HG02884 (cell line): ENCODE measurements around the gene DNAJA4.
"Not testable (repeated sequence)": the region's sequence is repeated elsewhere in the genome, so short reads cannot be mapped to it uniquely, and the experiment has no call there.

ENCODE experiments used
- ATAC-seq: cut with Tn5 transposase; IDR thresholded peaks from one replicate; pipeline ENCODE4 v1.9.1; 2021; ENCODE audit warnings: mild to moderate bottlenecking, moderate library complexity; ENCODE audit not compliant: unreplicated experiment

The DNAJA4 gene

DNA sequence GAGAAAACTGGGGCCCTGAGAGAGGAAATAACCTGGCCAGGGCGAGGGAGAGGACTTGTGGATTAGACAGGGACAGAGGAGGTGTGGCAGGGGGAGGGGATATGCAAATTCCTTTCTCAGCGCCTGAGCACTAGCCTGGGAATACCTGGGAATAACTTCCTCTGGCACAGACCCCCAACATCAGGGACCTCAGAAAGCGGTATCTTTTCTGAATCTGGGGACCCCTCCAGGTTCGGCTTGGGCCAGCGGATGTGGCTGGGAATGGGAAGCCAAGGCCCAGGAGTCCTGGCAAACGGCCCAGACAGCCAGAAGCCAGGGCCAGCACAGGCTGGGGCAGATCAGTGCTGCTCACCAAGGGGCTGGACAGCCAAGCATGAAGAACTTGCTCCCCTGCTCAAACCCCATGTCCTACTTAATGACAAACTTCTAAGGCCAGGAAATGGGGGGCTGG lies 20.8 kb upstream of the DNAJA4 start:
- ATAC-seq: no peak

DNA sequence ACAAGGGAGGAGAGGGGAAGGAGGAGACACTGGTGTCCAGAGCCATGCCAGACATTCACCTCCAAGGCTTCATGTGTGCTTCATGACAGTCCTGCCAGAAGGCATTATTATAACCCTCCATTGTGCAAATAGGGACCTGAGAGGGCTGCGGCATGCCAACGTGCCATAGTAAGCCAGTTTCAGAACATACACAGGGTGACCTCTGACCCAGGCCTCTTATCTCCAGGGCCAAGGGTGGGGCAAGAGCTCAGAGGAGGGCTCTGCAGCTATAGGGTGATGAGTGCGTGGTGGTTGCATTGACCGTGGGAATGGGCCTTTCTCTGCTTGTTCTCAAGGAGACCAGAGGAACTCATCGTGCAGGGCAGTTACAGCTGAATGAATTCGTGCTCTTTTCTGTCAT lies 20.3 kb upstream of the DNAJA4 start:
- ATAC-seq: no peak

DNA sequence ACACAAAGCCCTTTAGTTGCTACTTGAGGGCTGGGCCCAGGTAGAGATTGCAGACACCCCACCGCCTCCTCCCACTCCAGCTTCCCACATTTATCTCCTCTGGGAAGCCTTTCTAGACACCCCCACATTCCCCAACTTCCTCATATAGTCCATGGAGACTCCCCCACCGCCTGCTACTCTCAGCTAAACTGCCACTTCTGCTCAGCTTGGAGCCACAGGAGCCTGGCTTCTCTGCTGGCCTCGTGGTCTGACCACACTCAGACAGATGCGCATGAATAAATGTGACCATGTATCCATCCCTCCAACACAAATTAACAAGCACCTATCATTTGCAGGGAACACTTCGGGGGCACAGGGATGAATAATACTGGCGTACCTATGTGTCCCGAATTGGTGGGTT lies 19.5 kb upstream of the DNAJA4 start:
- ATAC-seq: no peak

DNA sequence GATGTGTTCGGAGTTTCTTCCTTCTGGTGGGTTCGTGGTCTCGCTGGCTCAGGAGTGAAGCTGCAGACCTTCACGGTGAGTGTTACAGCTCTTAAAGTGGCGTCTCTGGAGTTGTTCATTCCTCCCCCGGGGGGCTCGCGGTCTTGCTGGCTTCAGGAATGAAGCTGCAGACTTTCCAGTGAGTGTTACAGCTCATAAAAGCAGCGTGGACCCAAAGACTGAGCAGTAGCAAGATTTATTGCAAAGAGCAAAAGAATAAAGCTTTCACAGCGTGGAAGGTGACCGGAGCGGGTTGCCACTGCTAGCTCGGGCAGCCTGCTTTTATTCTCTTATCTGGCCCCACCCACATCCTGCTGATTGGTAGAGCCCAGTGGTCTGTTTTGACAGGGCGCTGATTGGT lies 19.0 kb upstream of the DNAJA4 start:
- not testable (repeated sequence) for ATAC-seq

DNA sequence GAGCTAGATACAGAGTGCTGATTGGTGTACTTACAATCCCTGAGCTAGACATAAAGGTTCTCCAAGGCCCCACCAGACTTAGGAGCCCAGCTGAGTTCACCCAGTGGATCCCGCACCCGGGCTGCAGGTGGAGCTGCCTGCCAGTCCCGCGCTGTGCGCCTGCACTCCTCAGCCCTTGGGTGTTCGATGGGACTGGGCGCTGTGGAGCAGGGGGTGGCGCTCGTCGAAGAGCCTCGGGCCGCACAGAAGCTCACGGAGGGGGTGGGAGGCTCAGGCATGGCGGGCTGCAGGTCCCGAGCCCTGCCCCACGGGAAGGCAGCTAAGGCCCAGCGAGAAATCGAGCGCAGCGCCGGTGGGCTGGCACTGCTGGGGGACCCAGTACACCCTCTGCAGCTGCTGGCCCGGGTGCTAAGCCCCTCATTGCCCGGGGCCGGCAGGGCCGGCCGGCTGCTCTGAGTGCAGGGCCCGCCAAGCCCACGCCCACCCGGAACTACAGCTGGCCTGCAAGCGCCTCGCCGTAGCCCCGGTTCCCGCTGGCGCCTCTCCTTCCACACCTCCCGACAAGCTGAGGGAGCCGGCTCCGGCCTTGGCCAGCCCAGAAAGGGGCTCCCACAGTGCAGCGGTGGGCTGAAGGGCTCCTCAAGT lies 18.3 kb upstream of the DNAJA4 start:
- ATAC-seq: not testable (repeated sequence)

DNA sequence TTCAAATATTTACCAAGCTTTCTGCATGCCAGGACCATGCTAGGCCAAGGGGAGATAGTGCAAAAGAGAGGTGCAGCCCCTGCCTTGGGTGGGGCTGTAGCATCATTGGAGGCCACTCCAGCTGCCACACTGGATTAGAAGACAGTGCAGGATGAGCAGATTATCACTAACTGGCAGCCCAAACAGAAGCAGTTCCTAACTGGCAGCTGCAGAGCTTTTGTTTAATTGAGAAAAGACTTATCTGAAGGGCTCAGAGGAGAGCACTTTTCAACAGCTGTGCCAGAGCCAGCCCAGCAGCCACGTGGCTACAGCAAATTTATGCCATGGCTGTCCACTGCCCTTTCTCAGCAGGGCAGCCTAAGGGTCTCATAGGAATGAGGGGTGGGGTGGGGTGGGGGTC lies 16.5 kb upstream of the DNAJA4 start:
- no peak for ATAC-seq

DNA sequence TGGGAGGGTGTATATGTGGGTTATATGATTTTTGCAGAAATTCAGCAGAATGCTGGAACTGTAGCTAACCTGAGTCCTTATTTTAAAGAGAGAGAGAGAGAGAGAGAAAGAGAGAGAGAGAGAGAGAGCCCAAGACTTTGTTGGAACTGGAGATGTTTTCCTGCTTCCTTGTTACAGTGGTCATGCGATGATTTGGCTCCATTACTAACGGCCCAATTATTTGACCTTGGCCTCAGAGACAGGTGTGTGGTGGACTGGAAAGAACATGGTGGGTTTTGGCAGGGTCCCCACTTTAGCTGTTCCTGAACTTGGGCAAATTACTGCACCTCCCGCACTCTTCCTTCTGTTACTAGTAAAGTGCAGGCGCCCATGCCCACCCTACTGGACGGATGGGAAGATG lies 15.2 kb upstream of the DNAJA4 start:
- ATAC-seq: no peak

DNA sequence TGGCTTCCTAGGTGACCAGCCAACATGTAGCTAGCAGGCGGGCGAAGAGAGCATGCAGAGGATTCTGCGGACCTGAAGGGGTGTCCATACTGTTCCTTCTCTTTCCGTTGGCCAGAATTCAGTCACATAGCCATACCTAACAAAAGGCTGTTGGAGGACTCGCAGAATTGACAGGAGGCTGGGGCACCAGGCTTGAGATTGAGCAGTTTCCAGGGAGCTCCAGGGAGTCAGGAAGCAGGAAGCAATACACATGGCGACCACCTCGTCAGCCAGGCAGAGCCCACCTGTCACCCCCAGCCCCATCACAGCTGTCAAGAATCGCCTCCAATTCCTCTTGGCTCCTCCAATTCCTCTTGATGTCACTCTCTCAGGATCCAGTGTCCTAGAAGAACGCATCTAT lies 13.2 kb upstream of the DNAJA4 start:
- no peak for ATAC-seq

DNA sequence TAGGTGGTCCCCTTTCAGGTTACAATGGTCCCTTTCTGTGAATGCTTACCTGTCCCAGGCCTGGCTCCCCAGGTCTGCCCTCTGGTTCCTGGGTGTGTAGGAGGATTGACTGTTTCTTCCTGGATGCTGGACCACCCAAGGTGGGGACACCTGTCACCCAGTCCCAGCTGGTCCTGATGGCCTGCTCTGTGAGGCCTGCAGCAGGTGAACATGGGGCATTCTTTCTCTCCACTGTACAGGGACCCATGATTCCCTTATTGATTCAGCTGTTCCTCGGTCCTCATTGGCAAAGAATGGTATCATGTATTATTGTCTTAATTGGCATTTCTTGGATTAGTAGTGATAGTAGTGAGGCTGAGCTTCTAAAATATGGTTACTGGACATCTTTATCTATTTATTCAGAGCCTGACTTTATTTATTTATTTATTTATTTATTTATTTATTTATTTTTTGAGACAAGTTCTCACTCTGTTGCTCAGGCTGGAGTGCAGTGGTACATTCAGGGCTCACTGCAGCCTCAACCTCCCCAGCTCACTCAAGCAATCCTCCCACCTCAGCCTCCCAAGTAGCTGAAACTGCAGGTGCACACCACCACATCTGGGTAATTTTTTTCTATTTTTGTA lies 8.8 kb upstream of the DNAJA4 start:
- no peak for ATAC-seq

DNA sequence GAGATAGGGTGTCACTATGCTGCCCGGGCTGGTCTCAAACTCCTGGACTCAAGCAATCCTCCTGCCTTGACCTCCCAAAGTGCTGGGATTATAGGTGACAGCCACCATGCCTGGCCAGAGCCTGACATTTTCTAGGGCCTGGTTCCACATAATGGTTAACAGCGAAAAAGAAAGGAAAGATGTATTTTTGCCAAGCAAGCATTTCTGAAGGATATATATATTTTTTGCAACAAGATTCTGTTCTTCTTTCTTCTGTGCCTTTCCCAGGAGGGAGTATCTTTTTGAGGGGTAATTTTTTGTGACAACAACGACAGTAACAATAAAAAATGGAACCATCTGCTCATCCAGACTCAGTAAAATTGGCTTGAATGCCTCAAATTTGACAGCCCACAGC lies 8.3 kb upstream of the DNAJA4 start:
- no peak for ATAC-seq

DNA sequence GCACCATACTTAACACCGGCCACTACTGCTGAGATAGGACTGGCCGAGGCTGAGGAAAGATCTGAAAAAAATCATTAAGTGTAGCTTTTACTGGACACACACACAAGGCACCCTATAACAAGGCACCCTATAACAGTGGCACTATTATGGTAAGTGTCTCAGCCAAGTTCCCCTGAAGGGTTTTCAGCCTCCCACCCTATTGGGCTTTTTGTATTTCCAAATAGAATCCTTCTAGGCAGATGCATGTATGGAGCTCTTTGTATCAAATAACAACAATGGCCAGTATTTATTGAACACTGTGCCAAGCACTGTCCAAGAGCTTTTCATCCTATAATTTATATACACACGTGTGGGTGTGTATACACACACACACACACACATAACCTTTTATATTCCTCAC lies 6.7 kb upstream of the DNAJA4 start:
- no peak for ATAC-seq

DNA sequence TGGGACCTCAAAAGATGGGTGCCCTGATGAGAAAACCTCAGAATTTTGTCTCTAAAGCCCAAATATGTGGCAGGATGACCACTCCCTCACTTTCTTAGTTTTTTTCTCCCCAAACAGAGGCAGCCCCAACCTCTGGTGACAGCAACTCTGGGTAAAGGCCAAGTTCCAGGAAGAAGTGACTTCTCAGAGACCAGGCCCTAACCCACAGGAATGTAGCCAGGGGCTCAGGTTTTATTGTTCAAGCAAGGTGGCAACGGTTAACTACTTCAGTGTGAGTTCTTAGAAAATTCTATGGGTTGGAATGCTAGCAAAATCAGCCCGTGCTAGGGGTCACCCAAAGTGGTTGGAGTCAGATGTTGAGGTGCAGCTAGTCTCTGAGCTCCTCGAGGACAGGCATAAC lies 5.1 kb upstream of the DNAJA4 start:
- no peak for ATAC-seq

DNA sequence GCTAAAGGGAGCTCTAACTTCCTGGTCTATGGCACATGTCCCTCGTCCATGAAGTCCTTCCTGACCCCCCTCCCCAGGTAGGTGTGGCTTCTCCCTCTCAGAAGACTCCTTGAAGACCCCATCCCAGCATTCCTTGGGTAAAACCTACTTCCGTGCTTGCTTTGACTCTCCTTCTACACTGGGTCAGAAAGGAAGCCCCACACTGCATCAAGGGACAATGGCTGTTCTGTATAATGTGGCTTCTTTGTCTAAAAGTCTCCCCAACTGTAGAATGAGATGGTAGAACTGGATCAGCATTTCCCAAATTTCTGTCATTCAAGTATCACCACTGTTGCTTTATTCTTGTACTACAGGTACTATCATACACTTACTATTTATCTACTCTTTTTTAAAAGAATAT lies 3.9 kb upstream of the DNAJA4 start:
- ATAC-seq: no peak

DNA sequence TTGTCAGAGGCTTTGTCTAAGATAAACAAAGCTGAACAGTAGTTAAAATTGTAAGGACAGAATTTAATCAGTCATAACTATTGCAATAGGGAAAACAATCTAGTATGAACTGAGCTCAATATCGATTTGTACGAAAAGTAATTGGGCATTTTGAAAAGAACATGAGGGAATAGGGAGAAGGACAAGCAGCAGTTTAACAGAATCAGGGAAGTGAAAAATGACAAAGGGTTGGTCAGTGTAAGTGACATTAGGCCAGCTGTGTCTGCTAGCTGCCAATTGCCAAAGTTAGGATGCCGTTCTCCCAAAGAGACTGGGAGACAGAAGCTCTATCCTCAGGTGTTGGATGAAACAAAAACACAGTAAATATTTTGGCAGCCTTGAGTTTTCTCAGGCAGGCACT lies 3.3 kb upstream of the DNAJA4 start:
- no peak for ATAC-seq

DNA sequence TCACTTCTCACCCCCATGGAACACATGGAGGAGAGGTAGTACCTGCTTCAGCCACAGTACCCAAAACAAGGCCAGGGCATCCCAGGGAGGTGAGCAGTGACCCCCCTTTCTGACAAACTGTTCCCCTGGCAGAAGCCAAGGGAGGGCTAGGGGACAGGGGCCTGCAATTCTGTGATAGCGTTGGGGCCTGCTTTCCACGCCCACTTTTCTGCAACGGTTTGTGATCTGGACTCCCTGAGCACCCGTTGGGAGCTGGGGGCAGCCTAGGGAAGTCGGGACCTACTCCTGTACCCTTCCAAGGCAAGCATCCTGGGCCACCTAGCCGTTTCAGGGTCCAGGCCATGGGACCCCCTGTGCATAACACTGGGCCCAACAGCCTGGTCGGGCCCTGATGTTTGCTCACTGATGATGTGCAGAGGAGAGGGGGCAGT lies 996 bp upstream of the DNAJA4 start:
- no peak for ATAC-seq

DNA sequence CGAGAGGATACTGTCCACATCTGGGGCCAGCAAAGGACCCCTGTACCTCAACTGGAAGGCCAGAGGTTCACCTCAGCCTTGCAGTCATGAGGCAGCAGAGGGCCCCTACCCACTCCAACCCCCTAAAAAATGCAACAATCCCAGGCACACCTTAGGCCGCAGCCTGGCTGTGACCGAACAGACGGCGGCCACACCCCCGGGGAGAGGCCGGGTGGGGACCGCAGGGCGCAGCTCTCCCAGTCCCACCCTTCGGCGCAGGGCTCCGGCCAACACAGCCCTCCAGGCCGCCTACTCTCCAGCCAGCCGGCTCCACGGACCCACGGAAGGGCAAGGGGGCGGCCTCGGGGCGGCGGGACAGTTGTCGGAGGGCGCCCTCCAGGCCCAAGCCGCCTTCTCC lies 457 bp upstream of the DNAJA4 start:
- no peak for ATAC-seq

DNA sequence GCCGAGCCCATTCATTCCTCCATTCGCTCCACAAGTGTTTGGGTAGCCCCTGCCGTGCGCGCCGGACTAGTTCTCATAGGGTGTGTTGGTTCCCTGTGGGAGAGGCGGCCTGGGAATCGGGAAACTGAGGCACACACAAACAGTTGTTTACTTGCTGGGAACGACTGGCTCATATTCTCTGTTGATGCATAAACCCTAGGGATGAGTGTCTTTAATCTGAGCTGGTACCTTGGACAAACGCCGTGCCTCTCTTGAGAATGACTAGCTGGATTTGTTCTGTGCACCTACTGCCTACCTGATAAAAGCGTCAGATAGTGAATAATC lies 737 bp downstream of the DNAJA4 start:
- no peak for ATAC-seq

DNA sequence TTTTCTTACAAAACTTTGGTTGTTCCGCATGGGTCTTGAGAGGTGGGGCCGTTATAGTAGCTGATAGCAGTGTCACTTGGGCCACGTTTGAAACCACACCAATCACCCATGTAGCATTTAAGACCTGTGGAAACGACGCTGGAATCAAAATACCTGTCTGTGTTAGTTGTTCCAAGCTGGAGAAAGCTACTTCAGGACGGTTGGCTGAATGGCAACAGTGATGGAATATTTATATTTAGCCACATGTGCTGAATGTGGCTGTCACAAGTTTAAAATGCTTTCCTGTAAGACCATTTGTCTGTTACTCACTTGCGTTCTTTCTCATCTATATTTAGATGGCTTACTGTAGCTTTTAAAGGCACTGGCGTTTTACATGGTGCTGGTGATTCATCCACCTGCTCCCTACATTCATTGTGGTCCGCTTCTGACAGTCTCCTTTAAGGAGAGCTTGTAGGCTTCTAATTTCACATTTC lies 1.4 kb downstream of the DNAJA4 start:
- ATAC-seq: no peak

DNA sequence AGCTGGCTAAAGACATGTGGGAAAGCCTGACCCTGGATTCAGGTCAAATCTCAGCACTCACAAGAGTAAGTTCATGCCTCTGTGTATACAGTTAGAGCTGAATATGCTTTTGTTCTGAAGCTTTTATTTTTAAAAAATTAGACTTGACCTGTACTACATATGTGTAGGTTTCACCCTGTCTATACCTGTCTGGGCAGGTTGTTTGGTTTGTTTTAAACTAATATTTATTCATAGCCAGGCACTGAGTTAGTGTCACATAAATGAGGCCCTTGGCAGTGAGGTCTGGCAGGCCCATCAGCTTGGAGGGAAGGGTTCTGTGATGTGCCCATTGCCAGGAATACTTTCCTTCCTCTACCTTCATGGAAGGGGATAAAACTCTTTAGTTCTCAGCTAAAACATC lies 1.9 kb downstream of the DNAJA4 start:
- no peak for ATAC-seq

DNA sequence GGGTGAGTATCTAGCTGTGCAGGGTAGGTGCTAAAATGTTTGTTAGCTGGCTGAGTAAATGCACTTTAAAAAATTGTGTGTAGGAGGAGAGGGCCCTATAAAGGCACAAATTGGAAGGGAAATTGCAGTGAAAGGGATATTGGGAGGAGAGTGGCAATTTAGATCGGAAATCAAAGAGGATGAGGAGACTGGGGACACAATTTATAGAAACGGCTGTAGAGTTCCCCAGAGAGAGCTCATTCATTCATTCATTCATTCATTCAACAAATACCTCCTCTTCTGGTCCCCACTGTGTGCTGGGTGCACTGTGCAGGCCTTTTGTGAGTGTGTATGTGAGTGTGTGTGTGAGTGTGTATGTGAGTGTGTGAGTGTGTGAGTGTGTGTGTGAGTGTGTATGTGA lies 2.4 kb downstream of the DNAJA4 start:
- no peak for ATAC-seq

DNA sequence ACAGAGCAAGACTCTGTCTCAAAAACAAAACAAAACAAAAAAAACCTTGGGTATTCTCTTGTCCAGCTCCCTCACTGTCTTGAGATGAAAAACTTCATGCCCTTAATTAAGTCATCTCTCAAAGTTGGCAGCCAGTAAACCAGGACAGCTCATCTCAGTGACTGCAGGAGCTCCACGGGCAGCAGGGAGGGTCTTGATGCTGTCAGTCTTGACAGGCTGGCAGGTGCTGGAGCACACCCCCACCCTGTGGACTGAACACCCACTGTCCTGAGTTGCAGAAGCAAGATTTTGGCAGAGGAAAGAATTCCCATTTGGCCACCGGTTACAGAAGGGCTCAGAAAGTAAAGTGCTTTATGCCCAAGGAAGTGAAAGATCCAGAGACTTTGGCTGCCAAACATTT lies 8.0 kb downstream of the DNAJA4 start:
- no peak for ATAC-seq

DNA sequence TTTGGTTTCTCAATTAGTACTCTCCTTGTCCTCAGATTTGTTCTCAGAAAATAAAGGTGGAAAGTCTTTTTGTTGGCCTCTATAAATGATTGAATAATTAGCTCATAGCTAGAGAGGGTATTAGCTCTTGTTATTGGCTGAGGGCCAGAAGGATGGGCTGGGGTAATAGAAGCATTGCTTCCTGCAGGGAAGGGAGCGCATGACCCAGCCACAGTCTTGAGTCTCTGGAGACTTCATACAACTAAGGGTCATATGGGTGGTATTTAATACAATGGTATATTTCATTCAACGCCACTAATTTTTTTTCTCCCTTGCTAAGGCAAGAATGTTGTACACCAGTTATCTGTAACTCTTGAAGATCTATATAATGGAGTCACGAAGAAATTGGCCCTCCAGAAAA lies 8.4 kb downstream of the DNAJA4 start:
- no peak for ATAC-seq

DNA sequence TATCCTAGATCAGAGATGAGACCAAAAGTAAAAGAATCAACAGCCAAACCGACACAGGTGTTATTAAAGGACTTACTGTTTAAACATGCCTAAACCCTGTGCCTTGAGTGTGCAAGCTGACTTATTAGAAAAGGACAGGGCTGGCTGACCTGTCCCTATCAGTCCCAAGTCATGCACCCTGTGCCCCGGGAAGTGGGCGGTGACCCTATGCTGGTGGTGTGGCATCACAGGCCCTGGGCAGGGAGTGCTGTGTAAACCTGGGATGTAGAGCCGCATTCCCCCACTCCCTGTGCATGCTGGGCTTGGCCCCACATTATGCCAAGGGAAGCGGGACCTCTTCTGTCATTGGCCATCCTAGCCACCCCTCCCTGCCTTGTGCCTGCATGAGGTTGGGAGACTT lies 10.6 kb downstream of the DNAJA4 start:
- no peak for ATAC-seq
